H1 (cell line): ENCODE measurements around the gene LRIT2. TPM values are rescaled to one million over a fixed set of nuclear protein-coding genes. Genes with fewer than 3 reads are reported as not detected.

Experiments used
- CBX8 ChIP-seq: fragments of 300-800, 300-1000 bp; sonication (generic); IDR thresholded peaks from 2 replicates; pipeline ENCODE4 v1.7.1; 2016; ENCODE audit warnings: low read depth, low read length, borderline replicate concordance
- GABPA ChIP-seq: IDR thresholded peaks from 2 replicates; pipeline ENCODE4 v1.6.1; 2011; ENCODE audit warnings: mild to moderate bottlenecking, low read length, moderate library complexity, borderline replicate concordance; ENCODE audit not compliant: insufficient read depth
- KDM5A ChIP-seq: fragments of 200-600 bp; IDR thresholded peaks from 2 replicates; pipeline ENCODE4 v1.7.1; 2012; ENCODE audit warnings: mild to moderate bottlenecking, low read length, inconsistent platforms, mixed read lengths
- RAD21 ChIP-seq, 2 experiments: IDR thresholded peaks in 1 of 2; conservative IDR thresholded peaks in 1 of 2; 2 replicates each; pipeline ENCODE4 v1.6.1; 2011; ENCODE audit warnings: low read depth in 2 of 2, low read length in 2 of 2, improper control_type of control experiment in 1 of 2, inconsistent platforms in 1 of 2, mild to moderate bottlenecking in 1 of 2, moderate library complexity in 1 of 2
- polyA plus RNA-seq, 7 experiments: library from polyadenylated mRNA; depleted of rRNA in 3 of 7; stranded (reverse) in 5 of 7; unstranded in 2 of 7; fragments of >200 nt in 5 of 7; fragments of 200-250 nt in 2 of 7; gene quantifications; 1 replicate in 5 of 7; 2 replicates in 1 of 7; 4 replicates in 1 of 7; pipeline versions ENCODE4 v1.2.1 to v1.2.3, GENCODE V29; 2011 to 2013; ENCODE audit warnings: missing spikeins in 2 of 7, mixed read lengths in 2 of 7
- total RNA-seq: library from RNA; stranded (reverse); fragmentation: NEBNext Ultra II Directional; extraction: Animal tissue kit (Norgen Biotek cat#: 25700); gene quantifications from 2 replicates; pipeline ENCODE4 v1.2.1, GENCODE V29; 2021
- TF ChIP-seq, protein P1 (sequence below): fragments of 300-600 bp; sonication (generic); IDR thresholded peaks from 2 replicates; pipeline ENCODE4 v1.7.1; 2012; ENCODE audit warnings: low read length, moderate library complexity, mild to moderate bottlenecking, inconsistent platforms; ENCODE audit not compliant: insufficient replicate concordance

Gene LRIT2
- total and polyA plus RNA-seq, 2 of the 8 experiments (the other 6 are each of a cell fraction or from before 2014, with no cell fraction given), result not detected

DNA sequence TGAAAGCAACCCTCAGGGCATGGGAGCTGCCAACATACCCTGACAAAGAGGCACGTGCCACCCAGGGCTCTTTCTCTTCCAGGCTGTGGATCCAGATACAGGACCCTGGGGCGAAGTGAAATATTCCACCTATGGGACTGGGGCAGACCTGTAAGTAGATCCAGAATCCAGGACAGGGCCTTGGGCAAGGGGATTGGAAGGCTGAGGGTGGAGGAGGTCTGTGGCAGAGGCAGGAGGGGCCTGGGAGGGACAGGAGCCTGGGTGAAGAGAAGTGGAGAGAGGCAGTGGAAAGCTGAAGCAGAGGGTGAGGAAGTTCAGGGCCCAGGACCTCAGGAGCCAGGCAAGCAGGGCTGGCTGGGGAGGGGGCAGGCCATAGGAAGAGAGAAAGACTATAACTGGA, 13.8 kb downstream of the LRIT2 start (continued):
- TF ChIP-seq, protein P1, sequence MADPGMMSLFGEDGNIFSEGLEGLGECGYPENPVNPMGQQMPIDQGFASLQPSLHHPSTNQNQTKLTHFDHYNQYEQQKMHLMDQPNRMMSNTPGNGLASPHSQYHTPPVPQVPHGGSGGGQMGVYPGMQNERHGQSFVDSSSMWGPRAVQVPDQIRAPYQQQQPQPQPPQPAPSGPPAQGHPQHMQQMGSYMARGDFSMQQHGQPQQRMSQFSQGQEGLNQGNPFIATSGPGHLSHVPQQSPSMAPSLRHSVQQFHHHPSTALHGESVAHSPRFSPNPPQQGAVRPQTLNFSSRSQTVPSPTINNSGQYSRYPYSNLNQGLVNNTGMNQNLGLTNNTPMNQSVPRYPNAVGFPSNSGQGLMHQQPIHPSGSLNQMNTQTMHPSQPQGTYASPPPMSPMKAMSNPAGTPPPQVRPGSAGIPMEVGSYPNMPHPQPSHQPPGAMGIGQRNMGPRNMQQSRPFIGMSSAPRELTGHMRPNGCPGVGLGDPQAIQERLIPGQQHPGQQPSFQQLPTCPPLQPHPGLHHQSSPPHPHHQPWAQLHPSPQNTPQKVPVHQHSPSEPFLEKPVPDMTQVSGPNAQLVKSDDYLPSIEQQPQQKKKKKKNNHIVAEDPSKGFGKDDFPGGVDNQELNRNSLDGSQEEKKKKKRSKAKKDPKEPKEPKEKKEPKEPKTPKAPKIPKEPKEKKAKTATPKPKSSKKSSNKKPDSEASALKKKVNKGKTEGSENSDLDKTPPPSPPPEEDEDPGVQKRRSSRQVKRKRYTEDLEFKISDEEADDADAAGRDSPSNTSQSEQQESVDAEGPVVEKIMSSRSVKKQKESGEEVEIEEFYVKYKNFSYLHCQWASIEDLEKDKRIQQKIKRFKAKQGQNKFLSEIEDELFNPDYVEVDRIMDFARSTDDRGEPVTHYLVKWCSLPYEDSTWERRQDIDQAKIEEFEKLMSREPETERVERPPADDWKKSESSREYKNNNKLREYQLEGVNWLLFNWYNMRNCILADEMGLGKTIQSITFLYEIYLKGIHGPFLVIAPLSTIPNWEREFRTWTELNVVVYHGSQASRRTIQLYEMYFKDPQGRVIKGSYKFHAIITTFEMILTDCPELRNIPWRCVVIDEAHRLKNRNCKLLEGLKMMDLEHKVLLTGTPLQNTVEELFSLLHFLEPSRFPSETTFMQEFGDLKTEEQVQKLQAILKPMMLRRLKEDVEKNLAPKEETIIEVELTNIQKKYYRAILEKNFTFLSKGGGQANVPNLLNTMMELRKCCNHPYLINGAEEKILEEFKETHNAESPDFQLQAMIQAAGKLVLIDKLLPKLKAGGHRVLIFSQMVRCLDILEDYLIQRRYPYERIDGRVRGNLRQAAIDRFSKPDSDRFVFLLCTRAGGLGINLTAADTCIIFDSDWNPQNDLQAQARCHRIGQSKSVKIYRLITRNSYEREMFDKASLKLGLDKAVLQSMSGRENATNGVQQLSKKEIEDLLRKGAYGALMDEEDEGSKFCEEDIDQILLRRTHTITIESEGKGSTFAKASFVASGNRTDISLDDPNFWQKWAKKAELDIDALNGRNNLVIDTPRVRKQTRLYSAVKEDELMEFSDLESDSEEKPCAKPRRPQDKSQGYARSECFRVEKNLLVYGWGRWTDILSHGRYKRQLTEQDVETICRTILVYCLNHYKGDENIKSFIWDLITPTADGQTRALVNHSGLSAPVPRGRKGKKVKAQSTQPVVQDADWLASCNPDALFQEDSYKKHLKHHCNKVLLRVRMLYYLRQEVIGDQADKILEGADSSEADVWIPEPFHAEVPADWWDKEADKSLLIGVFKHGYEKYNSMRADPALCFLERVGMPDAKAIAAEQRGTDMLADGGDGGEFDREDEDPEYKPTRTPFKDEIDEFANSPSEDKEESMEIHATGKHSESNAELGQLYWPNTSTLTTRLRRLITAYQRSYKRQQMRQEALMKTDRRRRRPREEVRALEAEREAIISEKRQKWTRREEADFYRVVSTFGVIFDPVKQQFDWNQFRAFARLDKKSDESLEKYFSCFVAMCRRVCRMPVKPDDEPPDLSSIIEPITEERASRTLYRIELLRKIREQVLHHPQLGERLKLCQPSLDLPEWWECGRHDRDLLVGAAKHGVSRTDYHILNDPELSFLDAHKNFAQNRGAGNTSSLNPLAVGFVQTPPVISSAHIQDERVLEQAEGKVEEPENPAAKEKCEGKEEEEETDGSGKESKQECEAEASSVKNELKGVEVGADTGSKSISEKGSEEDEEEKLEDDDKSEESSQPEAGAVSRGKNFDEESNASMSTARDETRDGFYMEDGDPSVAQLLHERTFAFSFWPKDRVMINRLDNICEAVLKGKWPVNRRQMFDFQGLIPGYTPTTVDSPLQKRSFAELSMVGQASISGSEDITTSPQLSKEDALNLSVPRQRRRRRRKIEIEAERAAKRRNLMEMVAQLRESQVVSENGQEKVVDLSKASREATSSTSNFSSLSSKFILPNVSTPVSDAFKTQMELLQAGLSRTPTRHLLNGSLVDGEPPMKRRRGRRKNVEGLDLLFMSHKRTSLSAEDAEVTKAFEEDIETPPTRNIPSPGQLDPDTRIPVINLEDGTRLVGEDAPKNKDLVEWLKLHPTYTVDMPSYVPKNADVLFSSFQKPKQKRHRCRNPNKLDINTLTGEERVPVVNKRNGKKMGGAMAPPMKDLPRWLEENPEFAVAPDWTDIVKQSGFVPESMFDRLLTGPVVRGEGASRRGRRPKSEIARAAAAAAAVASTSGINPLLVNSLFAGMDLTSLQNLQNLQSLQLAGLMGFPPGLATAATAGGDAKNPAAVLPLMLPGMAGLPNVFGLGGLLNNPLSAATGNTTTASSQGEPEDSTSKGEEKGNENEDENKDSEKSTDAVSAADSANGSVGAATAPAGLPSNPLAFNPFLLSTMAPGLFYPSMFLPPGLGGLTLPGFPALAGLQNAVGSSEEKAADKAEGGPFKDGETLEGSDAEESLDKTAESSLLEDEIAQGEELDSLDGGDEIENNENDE, result no peak
- TF ChIP-seq RAD21 (IDR thresholded peaks at IDR 0.05 in 1 of 2, conservative IDR thresholded peaks at IDR 0.05 in 1 of 2; ENCODE audit: low read depth in 2 of 2, low read length in 2 of 2), result no peak
- TF ChIP-seq KDM5A, result no peak
- TF ChIP-seq CBX8, result no peak
- no peak for TF ChIP-seq GABPA
- TF ChIP-seq, all 59 proteins: peak for 0
